Adrenal gland (tissue), 5 donors: ENCODE data around the gene PRR33.

ENCODE experiments used
- CTCF ChIP-seq, 6 experiments: fragments of 450-650 bp in 4 of 6; fragments of 200-600 bp in 2 of 6; sonication (generic) in 1 of 6; IDR thresholded peaks; 1 replicate in 5 of 6; 2 replicates in 1 of 6; pipeline versions ENCODE4 v1.5.1 to v1.8.0; 2016 to 2021; ENCODE audit warnings: antibody characterized with exemption in 6 of 6, mild to moderate bottlenecking in 2 of 6, moderate library complexity in 1 of 6
- POLR2A ChIP-seq, 2 donors: fragments of 450-650 bp; IDR thresholded peaks; one replicate each; pipeline ENCODE4 v1.6.1; 2017; ENCODE audit warnings: antibody characterized with exemption in 2 of 2, mild to moderate bottlenecking in 2 of 2, moderate library complexity in 1 of 2
- donor health status: DM: no; HTN: no; CAD: no.

- TF ChIP-seq CTCF (IDR thresholded peaks at IDR 0.05) (no peak), POLR2A (IDR thresholded peaks at IDR 0.05) (no peak)
Observed at GRCh38 chr11:1928891-1929541, 37.3 kb upstream of the PRR33 start.
